HG03196 (cell line): ENCODE results near the gene CLDND2.
"Not testable (repeated sequence)": the region's sequence is repeated elsewhere in the genome, so short reads cannot be mapped to it uniquely, and the experiment has no call there.

ENCODE experiments used
- ATAC-seq: cut with Tn5 transposase; IDR thresholded peaks from one replicate; pipeline ENCODE4 v1.9.1; 2021; ENCODE audit not compliant: unreplicated experiment

The CLDND2 gene, protein sequence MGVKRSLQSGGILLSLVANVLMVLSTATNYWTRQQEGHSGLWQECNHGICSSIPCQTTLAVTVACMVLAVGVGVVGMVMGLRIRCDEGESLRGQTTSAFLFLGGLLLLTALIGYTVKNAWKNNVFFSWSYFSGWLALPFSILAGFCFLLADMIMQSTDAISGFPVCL

DNA sequence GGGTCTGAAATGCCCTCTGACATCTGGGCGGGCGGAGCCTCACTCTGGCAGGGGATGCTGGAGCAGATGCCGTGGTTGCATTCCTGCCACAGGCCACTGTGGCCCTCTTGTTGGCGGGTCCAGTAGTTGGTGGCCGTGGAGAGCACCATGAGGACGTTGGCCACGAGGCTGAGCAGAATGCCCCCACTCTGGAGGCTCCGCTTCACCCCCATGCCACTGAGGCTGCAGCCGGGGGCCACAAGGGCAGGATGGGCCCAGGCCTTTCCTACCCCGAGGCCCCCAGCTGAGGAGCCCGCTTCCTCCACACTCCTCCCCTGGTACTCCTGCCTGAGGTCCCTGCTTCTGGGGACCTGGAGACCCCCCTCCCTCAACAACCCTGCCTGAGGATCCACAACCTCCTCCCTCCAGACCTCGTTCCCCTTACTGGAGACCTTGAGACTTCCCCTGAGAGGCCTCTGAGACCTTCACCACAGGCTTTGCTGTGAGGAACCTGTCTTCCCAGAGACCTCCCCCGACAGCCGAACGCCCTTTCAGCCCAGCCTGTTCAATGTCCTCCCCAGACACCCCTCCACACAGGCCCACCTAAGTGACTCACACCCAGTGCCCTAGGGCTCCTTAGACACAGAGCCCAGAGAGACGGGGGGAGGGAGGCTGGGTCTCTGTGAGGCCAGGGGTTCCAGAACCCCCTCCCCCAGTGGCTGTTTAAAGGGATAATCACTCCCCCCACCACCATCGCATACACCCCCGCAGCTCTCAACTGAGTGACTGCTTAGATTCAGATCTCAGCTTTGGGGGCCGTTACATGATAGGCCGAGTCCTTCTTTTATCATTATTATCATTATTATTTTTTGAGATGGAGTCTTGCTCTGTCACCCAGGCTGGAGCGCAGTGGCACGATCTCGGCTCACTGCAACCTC is at the start of gene CLDND2:
CLDND2 (minus strand) TSS at position 638 of the 917 bp plus-strand sequence; CDS start at position 212, 426 bp downstream.
- no peak for ATAC-seq

DNA sequence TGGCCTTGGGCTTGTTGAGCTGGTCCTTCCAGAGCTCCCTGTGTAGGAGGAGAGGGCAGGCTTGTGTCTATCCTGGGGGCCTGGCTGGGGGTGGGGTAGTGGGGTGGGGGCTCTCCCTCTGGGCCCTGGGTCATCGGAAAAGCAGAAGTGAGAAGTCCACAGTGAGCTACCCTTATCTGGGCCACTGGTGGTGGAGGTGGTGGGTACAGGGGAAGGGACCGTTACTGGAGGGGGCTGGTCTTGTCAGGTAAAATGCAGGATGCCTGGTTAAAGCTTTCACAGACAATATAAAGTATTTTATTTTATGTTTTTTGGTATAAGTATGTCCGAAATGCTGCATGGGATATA is 49.0 kb upstream of the CLDND2 start:
- peak; percentile 36 for ATAC-seq

DNA sequence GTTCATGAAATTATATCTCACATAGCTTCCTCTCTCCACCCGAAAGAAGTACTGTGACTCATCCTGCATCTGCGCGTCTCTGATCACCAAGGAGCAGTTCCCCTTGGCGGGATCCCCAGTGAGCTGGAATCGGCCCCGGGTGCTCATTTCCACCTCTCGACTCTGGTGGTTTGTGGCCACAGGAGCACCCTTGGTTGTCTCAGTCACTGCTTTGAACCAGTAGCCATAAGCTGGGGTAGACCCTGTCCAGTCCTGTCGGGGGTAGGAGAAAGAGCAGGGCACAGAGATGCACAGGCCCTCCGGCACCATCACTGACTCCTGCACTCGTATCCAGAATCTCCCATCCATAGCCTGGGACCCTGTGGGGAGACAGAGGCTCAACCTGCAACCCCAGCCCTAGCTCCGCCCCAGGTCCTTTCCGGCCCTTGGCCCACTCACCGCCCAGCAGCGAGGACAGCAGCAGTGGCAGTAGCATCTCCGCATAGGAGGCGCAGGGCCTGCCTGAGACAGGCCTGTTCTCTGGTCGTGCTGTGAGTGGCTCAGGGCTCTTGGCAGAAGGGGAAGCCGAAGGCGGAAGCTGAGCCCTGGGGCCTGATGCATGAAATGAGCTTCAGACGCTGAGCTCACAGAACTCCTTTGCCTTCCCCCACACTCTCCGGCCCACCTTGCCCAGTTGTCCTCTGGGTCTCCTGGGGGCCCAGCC is 48.5 kb upstream of the CLDND2 start, which contains the start of gene SIGLEC10:
SIGLEC10 (minus strand) TSS at position 536 of the 703 bp plus-strand sequence; CDS start at position 475, 61 bp downstream.
- ATAC-seq, result peak; percentile 46

DNA sequence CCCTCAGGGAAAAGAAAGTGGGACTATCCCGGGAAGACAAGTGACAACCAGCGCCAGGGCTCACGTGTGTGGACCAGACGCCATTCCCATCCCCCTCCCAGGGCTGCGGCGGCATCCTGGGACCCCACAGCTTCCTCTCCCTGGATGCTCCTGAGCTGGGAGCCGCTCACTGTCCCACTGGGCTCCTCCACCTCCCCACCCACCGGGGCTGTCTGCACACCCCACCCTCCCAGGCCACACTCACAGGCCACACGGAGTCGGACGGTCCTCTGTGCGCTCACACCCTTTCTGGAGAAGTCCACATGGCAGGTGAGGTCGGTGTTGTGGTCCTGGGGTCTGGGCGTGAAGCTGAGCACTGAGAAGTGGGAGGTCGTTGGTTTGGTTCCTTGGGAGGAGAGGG is 47.6 kb upstream of the CLDND2 start:
- not testable (repeated sequence) for ATAC-seq

DNA sequence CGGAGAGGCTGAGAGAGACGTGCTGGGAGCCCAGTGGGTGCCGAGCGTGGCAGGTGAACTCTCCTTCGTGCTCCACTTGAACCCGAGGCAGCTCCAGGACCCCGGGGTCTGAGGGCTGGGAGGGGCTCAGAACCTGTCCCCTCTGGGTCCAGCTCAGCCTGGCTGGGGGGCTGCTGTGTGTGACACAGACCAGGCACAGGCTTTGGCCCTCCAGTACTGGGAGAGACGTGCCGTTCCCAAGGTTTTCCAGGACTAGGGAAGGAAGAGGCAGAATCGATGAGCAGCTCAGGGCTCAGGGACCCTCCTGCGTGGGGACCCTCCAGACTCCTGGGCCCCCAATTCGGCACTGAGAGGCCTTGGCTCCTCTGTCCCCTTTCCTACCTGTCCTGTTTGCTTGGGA is 46.4 kb upstream of the CLDND2 start:
- no peak for ATAC-seq

DNA sequence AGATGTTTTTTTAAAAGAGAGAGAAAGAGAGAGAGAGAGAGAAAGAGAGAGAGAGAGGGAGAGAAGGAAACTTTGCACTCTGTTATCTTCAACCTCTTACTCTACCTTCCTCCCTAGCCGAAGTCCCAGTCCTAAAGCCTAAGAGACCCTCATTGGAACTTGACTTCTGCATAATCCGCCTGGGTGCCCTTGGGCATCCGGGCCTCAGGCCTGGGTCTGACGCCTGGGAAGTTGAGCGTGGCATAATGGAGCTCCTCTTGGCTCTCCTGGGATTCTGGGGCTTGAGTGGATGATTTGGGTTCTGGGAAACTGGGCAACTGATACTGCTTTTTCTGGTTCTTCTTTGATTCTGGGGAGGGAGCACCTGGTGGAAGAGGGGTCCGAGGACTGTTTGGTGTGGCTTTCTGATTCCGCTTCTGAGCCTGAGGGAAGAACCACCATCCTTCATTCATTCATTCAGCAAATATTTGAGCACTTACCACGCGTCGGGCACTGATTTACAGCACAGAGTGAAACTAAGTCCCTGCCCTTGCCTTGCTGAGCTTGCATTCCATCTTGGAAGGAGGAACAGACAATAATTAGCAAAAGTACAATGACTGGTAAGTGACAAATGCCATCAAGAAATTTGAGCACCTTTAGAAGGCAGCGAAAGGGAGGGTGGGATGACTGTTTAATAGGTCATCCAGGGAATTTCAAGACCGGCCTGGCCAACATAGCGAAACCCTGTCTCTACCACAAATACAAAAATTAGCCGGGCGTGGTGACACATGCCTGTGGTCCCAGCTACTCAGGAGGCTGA is 42.3 kb upstream of the CLDND2 start:
- no peak for ATAC-seq

DNA sequence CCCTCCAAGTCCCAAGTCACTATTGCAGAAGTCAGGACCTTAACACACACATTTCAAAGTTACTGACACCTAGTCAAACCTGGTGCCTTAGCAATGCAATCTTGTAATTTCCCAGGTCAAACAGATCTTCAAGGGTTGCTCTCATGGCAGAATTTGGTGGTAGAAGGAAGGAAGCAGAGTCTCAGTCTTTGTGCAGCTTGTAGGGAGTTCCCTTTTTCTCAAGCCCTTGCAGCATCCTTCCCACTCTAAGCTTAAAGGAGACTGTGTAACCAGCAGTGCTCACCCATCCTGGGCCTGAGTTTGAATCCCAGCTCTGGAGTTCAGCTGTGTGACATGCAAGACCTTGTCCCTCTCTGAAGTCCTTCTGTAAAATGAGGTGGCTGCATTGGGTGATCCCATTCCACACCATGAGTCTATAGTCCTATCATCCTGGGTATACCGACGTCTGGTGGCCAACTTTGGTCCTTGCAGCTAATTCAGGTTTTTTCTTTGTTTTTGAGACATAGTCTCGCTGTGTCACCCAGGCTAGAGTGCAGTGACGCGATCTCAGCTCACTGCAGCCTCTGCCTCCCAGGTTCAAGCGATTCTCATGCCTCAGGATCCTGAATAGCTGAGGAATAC is 38.8 kb upstream of the CLDND2 start:
- no peak for ATAC-seq

DNA sequence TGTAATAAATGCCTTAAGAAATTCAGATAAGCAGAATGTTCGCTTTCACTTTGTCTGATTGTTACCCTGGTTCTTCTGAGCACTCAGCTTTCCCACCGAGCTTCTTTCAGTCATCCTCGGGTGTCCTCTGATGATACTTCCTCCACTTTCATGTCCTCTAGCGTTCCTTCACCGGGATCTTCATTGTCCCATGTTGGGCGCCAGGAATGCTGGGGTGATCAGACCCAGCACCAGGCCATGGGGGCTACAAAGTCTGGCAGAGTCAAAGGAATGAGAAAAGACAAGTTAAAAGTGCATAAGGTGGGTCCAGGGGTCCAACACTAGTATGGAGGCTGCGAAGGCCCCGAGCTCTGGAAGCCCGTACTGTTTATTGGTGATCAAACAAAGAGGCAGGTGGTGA is 33.3 kb upstream of the CLDND2 start:
- no peak for ATAC-seq

DNA sequence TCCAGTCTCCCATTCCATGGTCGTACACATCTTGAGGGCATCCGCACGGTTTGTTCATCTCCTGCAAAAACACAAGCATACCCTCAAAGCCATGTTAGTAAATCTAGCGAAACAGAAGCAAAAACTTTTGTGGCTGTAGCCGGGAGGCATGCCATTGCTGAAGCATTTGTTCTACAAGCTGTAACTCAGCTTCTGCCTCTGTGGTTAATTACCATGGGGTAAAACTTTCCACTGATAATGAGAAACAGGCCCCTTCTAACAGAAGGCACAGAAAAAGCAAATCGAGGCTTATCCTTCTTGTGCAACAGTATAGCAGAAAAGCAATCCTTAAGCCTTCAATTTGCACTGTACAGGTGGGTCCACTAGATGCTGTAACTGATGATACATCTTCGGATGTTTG is 31.1 kb upstream of the CLDND2 start:
- not testable (repeated sequence) for ATAC-seq

DNA sequence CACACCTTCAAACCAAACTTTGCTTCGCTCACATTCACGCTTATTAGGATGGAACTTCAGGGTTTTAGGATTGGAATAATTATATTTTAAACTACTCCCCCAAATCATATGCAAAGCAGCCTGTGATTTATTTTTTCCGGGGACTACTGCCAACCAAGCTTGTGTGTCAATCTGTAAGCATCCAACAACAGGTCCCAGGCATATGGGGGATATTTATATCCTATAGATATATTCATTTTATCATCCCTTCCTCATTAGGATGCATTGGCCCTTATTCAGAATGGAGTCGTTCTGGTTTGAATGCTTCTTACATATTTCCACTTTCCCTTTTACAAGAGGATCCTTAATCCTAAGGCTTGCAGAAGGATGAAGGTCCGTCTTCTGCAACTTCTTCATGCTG is 30.4 kb upstream of the CLDND2 start:
- ATAC-seq, result no peak

DNA sequence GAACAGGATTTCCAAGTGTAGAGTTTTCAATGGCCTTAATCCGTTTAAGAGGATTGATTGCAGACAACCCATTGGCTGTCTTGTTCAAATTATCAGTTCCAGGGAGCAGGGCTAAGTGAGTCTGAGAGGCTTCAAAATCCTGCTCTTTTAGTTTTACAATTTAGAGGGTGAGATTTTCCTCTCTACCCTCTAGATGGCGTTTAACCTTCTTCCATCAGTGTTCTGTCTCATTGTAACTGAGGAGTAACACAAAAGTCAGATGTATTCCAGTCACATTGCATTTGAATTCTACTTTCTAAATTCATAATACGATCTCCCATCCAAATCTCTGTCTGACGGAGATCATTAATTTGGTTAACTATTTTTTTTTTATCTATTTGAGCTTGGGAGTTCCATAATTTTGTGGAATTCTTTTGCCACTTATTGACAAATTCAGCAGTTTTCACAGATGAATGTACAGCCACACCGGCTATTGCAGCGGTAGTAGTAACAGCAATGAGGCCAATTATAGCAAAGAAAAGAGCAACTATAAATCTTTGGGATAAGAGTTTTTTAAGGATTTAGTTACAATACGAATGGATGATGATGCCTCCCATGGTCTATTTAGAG is 29.4 kb upstream of the CLDND2 start:
- ATAC-seq, result no peak

DNA sequence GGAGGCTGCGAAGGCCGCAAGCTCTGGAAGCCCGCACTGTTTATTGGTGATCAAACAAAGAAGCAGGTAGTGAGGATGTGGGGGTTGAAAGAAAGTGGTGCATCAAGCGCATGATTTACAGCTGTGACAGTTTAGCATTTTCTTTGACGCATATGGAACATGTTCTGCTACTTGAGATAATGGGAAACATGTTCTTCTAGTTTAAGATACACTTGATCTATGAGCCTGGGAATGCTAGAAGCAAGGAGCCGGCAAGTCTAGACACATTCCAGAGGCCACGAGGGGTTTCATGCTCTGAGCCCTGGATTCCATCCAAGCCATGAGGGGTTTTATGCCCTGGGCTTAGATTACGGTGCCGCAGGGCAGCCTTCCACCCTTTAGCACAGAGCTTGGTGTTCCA is 28.6 kb upstream of the CLDND2 start:
- ATAC-seq, result not testable (repeated sequence)

DNA sequence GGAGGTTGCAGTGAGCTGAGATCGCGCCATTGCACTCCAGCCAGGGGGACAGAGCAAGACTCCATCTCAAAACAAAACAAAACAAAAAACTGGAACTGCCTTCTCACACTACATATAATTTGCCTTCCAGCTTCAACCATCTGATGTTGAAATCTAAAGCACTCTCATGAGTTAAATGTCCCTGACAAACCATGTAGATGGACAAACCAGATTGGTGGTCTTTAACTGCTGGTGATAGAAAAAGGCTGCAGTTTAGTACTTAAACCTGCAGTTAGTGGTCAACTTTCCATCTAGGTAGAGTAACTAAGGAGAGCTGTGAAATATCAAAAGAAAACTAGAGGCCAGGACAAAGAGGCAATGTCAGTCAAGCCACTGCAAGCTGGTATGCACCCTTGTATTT is 27.4 kb upstream of the CLDND2 start:
- no peak for ATAC-seq

DNA sequence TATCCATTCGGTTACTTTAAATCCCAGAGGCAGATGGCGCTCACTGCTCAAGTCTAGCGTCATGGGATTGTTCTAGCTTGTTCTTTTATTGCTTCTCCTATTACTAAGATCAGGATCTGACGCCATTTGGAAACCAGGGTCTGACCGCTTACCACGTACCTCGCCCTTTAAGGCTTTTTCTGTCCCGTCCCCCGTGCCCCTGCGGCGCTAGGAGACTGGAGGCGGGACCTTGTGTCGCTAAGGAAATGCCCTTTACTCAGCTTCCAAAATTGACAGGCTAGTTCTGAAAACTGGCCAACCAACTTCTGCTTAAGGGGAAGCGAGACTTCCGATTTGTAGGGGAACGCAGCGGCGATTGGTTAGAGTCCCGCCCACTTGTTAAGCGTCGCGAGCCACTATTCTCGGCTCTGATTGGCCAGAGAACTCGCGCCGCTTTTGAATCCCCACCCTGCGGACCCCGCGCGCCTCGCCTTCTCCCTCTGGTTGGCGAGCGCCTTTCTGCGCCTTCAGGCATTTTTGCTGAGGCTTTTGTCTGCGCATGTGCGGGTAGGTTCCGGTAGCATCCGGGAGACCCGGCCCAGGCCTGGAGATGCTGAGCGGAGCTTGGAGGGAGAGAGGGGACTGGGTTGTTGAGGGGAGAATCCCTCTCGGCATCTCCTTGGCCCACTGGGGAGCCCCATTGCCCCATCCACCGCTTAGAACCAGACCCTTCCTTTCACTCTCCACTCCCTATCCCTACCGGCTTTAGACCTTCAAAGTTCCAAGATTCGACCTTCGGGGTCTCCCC is 25.4 kb upstream of the CLDND2 start:
- peak; percentile 84 for ATAC-seq

DNA sequence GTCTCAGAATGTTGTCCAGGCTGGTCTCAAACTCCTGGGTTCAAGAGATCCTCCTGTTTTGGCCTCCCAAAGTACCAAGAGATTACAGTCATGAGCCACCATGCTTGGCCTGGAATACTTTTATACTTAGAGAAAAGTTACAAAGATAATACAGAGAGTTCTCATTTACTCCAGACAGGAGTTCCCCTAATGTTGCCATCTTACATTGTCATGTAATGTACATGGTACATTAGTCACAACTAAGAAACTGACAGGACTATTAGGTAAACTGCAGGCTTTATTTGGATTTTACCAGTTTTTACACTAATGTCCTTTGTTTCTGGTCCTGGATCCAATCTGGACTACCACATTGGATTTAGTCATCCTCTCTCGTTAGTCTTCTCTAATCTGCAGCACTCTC is 23.9 kb upstream of the CLDND2 start:
- no peak for ATAC-seq

DNA sequence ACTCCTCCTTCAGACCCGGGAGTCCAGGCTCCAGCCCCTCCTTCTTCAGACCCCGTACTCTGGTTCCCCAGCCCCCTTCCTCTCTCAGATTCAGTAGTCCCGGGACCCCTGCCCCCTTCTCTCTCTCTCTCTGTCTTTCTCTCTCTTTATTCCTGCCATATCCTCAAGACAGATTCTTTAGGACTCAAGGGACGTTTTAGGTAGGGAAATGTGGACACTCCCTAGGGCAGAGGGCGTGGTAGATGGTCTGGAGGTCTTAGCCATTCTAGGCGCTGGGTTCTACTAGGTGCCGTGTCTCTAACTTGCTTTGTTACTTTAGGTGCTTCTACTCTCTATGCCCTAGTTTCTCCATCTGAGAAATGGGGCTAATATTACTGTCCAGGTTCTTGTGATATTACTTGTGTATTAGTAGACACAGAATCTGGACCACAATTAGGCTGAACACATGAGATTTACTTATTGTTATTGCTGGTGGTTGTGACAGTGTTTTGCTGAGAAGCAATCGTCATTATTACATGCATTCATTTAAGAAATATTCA is 22.3 kb upstream of the CLDND2 start:
- ATAC-seq, result no peak

DNA sequence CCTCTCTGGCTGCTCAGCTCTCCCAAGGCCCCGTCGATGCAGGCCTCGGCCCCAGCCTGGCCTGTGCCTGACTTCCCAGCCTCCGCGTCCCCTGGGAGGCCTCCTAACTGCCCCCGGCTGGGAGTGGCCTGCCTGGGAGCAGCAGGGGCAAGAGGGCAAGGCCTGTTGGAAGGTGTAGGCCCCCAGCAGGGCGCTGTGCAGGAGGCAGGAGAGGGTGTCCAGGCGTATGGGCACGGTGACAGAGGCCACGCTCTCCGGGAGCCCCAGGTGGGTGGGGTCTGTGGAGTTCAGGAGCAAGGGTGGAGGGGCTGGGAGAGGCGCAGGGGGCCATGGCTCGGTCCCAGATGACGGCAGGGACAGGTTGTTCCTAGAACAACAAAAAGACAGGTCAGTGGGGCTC is 20.3 kb upstream of the CLDND2 start:
- ATAC-seq, result no peak

DNA sequence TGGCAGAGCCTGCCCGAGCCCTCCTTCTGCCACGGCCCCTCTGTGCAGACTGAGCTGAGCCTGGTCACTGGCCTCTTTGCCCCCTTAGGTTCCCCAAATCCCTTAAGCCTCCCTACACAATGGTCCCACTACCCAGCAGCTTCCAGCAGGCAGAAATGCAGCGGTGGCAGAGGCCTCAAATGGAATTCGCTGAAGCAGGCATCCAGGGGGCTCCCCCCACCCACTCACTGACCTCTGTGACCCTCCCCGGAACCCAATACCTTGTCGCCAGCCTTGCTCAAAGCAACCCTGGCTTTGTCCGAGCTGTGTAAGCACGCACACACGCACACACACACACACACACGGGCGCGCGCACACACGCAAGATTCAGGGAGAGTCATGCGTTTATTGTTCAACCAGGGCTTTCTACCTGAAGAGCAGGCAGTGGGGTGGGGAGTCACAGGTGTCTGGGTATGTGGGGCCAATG is 19.2 kb upstream of the CLDND2 start, which contains the start of gene LIM2:
LIM2 (minus strand) TSS at position 51 of the 466 bp plus-strand sequence. CDS start 531 bp downstream, outside the sequence.
- no peak for ATAC-seq
